GM12865 (cell line): Measurements from ENCODE around the gene CLCN5.
A peak's percentile ranks its signal among the peaks of the same experiment; 100 is the strongest.

Experiments used
- DNase-seq: peaks from one replicate; pipeline ENCODE4 v3.0.0; 2010; ENCODE audit warnings: low read depth
- H3K4me3 ChIP-seq: 2 replicates; pipeline ENCODE4 v1.5.1; 2011; ENCODE audit warnings: mild to moderate bottlenecking, low read depth, low read length, control low read depth
- CTCF ChIP-seq: IDR thresholded peaks from 2 replicates; pipeline ENCODE4 v1.5.1; 2011; ENCODE audit warnings: low read length, control low read depth, low read depth, inconsistent platforms; ENCODE audit not compliant: insufficient read depth; ENCODE audit errors: missing control alignments

Gene CLCN5

GRCh38 chrX:50073601-50074000 lies 151.2 kb downstream of the CLCN5 start:
- no peak for DNase-seq
- H3K4me3 ChIP-seq: no peak overlapping the region
- no peak for TF ChIP-seq CTCF

GRCh38 chrX:50075630-50076339 lies 153.4 kb downstream of the CLCN5 start:
- DNase-seq: no peak
- H3K4me3 ChIP-seq: no peak overlapping the region
- TF ChIP-seq CTCF: no peak

GRCh38 chrX:50081282-50081889 lies 159.0 kb downstream of the CLCN5 start:
- TF ChIP-seq CTCF: peak; percentile 22
- peak; percentile 29 for DNase-seq
- H3K4me3 ChIP-seq: no peak overlapping the region

- H3K4me3 ChIP-seq: no peak overlapping the region
- DNase-seq: no peak
- TF ChIP-seq CTCF: no peak
These were observed 160.3 kb downstream of the CLCN5 start for GRCh38 chrX:50082741-50083140.

- DNase-seq: no peak
- H3K4me3 ChIP-seq: no peak overlapping the region
- no peak for TF ChIP-seq CTCF
These were observed 166.2 kb downstream of the CLCN5 start for GRCh38 chrX:50088645-50089044.

- no peak for DNase-seq
- H3K4me3 ChIP-seq: no peak overlapping the region
- no peak for TF ChIP-seq CTCF
These were observed 171.2 kb downstream of the CLCN5 start for GRCh38 chrX:50093625-50094024.

- no peak for TF ChIP-seq CTCF
- H3K4me3 ChIP-seq: no peak overlapping the region
- no peak for DNase-seq
These were observed 174.7 kb downstream of the CLCN5 start for GRCh38 chrX:50097071-50097470.
